ENCODE results near the gene FAM167B. TPM values are rescaled to one million over a fixed set of nuclear protein-coding genes. Genes with fewer than 3 reads are reported as not detected.

The FAM167B gene
- total and polyA plus RNA-seq, 5 donors from 2014 or later: 0.44 TPM; not detected in 4

DNA sequence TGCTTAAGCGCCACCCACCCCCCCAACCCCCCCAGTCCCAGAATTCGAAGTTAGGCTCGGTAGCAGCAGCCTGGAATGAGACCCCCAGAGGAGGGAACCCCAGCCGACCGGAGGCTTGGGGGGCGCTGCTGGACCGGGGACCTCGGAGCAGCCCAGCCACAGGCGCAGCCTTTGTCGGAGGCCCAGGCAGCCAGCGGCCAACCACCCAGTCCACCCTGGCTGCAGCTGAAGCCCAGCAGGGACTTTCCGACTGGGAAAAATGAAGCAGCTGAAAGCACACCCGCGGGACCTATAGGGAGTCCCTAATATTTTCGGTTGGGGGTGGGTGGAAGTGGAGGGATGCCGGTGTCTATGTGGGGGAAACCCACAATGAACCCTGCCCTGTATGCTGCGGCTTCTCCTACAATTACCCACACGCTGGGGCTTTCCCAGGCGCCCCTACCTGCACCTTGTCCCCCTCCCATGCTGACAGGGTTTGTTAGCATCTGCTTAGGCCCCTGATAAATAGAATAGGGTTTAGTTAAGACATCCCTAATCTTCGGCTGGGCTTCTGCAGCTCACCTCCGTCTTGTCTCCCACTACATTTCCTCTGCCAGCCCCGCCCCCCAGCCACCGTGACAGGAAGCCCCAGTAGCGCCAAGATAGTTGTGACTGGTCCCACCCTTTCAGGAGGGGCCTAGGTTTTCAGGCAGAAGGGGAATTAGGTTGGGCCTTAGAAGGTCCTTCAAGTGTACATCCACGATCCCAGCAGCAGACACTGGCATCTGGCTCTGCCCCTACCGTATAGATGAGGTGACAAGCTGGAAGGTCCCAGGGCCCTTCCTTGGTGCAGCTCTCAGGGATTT lies 45.8 kb upstream of the FAM167B start:
- Histone ChIP-seq H3K36me3 (ENCODE audit: control insufficient read depth, insufficient read depth, low read length) (peaks cover 3% of the 10 kb centered on the region), H3K27me3 (ENCODE audit: control insufficient read depth, insufficient read depth, low read length) (no peaks in the 10 kb centered on the region), H3K4me3 (ENCODE audit: low read depth, low read length) (peak overlapping the region; percentile 91), H3K27ac (ENCODE audit: insufficient read depth, low read length, poor library complexity, severe bottlenecking) (peak overlapping the region; percentile 94), H3K9me3 (ENCODE audit: control insufficient read depth in 2 of 2, low read length in 2 of 2) (no peaks in the 10 kb centered on the region), H3K4me1 (ENCODE audit: control insufficient read depth, insufficient read depth, low read length, poor library complexity, severe bottlenecking) (peaks cover 49% of the 10 kb centered on the region)
- peak; percentile 69 to 87 (median 72) for DNase-seq
- Mint-ChIP-seq H3K4me1 (peaks cover 5 to 60% (median 46%) of the 10 kb centered on the region in 4 donors), H3K9me3 (no peaks in the 10 kb centered on the region), H3K27me3 (no peaks in the 10 kb centered on the region), H3K36me3 (peaks cover 5% of the 10 kb centered on the region), H3K4me3 (peak overlapping the region; percentile 93 to 95 (median 94)), H3K27ac (peak overlapping the region; percentile 91 to 95 (median 94))
- ATAC-seq (ENCODE audit: low read depth in 2 of 2): peak; percentile 52 to 60

DNA sequence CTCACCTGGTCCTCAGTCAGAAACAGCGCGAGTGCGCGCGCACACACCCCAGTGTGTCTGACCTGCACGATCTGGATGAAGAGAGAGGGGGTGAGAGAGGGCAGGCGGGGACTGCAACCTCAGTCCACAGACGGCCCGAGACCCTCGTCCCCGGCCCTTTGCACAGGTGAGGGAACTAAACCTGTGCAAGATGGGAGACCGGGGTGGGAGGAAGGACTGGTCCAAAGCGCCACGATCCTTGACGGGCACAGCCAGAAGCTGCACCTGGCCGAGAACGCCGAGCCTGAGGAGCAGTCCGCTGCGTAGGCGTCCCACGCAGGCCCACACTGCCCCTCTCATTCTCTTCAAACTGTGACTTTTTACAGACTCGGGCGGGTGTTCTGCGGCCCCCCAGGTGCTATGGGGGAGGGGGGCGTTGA lies 42.1 kb upstream of the FAM167B start:
- DNase-seq: no peak
- no peaks in the 10 kb centered on the region for H3K27me3 ChIP-seq (ENCODE audit: control insufficient read depth, insufficient read depth, low read length)
- no peaks in the 10 kb centered on the region for H3K9me3 ChIP-seq (ENCODE audit: control insufficient read depth in 2 of 2, low read length in 2 of 2)
- peaks cover 0 to 47% (median 27%) of the 10 kb centered on the region in 4 donors for H3K4me1 Mint-ChIP-seq
- peak overlapping the region; percentile 60 for H3K27ac ChIP-seq (ENCODE audit: insufficient read depth, low read length, poor library complexity, severe bottlenecking)
- no peaks in the 10 kb centered on the region for H3K36me3 Mint-ChIP-seq
- H3K4me3 ChIP-seq (ENCODE audit: low read depth, low read length): no peak overlapping the region
- no peak for ATAC-seq (ENCODE audit: low read depth in 2 of 2)
- no peaks in the 10 kb centered on the region for H3K9me3 Mint-ChIP-seq
- peaks cover 43% of the 10 kb centered on the region for H3K4me1 ChIP-seq (ENCODE audit: control insufficient read depth, insufficient read depth, low read length, poor library complexity, severe bottlenecking)
- H3K27me3 Mint-ChIP-seq: no peaks in the 10 kb centered on the region
- no peaks in the 10 kb centered on the region for H3K36me3 ChIP-seq (ENCODE audit: control insufficient read depth, insufficient read depth, low read length)
- H3K4me3 Mint-ChIP-seq: peak overlapping the region; percentile 65 to 96 (median 93)
- H3K27ac Mint-ChIP-seq: peak overlapping the region in 2 of 3 donors; percentile 92

DNA sequence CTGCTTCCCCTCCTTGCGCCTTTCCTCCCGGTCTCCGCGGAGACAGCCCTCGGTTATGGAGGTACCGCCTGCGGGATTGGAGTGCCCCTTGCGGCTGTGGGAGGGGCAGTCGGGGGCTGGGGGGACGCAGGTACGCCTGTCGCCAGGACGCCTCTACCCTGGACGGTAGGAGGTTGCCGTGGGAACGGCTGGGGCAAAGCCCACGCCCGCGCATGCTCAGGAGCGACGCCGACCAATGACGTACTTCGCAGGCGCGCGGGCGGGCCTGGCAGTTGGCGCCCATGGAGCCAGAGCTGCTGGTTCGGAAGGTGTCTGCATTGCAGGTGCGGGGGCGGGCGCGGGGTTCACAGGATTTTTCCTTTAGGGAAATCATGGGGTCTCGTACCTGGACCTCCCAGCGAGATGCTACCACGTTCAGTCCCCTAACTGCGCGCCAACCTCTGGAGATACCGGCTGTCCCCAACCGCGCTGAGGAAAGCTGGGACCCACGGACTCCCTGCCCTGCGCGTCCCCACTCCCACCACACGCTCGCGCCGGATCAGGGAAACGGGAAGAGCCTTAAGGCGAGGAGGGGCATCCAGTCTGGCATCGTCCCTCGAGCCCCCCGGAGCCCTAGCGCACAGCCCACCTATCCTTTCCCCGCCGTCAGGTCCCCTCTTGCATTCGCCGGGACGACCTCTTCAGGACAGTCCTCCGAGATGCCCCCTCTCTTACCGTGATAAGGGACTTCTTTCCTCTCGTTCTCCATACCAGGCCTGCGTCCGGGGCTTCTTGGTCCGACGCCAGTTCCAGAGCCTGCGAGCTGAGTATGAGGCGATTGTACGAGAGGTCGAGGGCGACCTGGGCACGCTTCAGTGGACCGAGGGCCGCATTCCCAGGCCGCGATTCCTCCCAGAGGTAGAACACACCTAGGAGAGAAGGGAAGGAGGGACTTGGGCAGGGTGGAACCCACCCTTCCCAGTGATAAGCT lies 41.3 kb upstream of the FAM167B start, which contains the start of gene IQCC:
Gene IQCC, plus strand, starts transcription at position 271 of the 970 bp plus-strand sequence. Its CDS starts 11 bp downstream, at position 282.
- H3K27ac ChIP-seq (ENCODE audit: insufficient read depth, low read length, poor library complexity, severe bottlenecking): peak within 1 kb of the TSS; percentile 60
- Mint-ChIP-seq H3K36me3 (no peaks in the 10 kb centered on the region), H3K9me3 (no peaks in the 10 kb centered on the region), H3K4me3 (peak within 1 kb of the TSS; percentile 86 to 96 (median 93)), H3K27me3 (no peaks in the 10 kb centered on the region), H3K4me1 (peaks cover 0 to 42% (median 23%) of the 10 kb centered on the region in 4 donors), H3K27ac (peak within 1 kb of the TSS; percentile 75 to 92 (median 92))
- peak; percentile 83 to 87 (median 84) for DNase-seq
- no peaks in the 10 kb centered on the region for H3K27me3 ChIP-seq (ENCODE audit: control insufficient read depth, insufficient read depth, low read length)
- ATAC-seq (ENCODE audit: low read depth in 2 of 2): peak; percentile 66 to 67
- H3K4me1 ChIP-seq (ENCODE audit: control insufficient read depth, insufficient read depth, low read length, poor library complexity, severe bottlenecking): peaks cover 37% of the 10 kb centered on the region
- H3K4me3 ChIP-seq (ENCODE audit: low read depth, low read length): peak within 1 kb of the TSS; percentile 65
- H3K9me3 ChIP-seq (ENCODE audit: control insufficient read depth in 2 of 2, low read length in 2 of 2): no peaks in the 10 kb centered on the region
- H3K36me3 ChIP-seq (ENCODE audit: control insufficient read depth, insufficient read depth, low read length): no peaks in the 10 kb centered on the region

DNA sequence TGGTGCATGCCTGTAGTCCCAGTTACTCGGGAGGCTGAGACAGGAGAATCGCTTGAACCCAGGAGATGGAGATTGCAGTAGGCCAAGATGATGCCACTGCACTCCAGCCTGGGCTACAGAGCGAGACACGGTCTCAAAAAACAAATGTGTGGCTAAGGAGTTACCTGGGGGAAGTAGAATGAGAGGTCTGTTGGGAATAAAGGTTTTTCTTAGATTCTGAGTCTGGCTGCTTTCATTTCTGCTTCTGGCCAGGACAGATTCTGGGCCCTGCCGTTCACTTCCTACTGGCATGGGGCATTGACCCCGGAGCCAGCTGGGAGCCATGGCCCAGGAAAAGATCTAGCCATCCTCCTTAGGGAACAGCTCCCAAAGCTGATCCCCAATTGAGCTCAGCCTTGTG lies 38.6 kb upstream of the FAM167B start:
- no peak for ATAC-seq (ENCODE audit: low read depth in 2 of 2)
- H3K36me3 Mint-ChIP-seq: no peaks in the 10 kb centered on the region
- H3K4me3 Mint-ChIP-seq: peak overlapping the region in 2 of 4 donors; percentile 21 to 47

DNA sequence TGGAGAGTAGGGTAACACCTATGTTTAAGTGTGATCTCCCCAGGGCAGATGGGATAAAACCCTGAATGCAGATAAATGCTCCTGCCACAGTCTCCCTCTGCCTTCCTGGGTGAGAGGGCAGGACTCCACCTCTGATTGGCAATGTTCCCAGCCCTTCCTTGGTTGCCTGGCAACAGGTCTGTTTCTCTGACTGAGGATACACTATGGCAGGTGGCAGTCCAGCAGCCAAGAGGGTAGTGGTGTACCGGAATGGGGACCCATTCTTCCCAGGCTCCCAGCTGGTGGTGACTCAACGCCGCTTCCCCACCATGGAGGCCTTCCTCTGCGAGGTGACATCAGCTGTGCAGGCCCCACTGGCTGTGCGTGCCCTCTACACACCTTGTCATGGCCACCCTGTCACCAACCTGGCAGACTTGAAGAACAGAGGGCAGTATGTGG lies 38.1 kb upstream of the FAM167B start, which contains the start of gene DCDC2B:
Gene DCDC2B, plus strand, starts transcription at position 199 of the 438 bp plus-strand sequence. Its CDS starts 5 bp downstream, at position 204.
- H3K27ac Mint-ChIP-seq: no peak within 1 kb of the TSS
- DNase-seq: no peak

More for the DNA sequence above, 38.6 kb upstream of the FAM167B start:
- H3K4me1 ChIP-seq (ENCODE audit: control insufficient read depth, insufficient read depth, low read length, poor library complexity, severe bottlenecking): peaks cover 18% of the 10 kb centered on the region
- H3K27me3 ChIP-seq (ENCODE audit: control insufficient read depth, insufficient read depth, low read length): no peaks in the 10 kb centered on the region
- Mint-ChIP-seq H3K27me3 (no peaks in the 10 kb centered on the region), H3K4me1 (peaks cover 0 to 24% (median 7%) of the 10 kb centered on the region in 4 donors), H3K9me3 (no peaks in the 10 kb centered on the region), H3K27ac (no peak overlapping the region)
- no peak for DNase-seq
- H3K9me3 ChIP-seq (ENCODE audit: control insufficient read depth in 2 of 2, low read length in 2 of 2): no peaks in the 10 kb centered on the region
- H3K4me3 ChIP-seq (ENCODE audit: low read depth, low read length): no peak overlapping the region
- no peaks in the 10 kb centered on the region for H3K36me3 ChIP-seq (ENCODE audit: control insufficient read depth, insufficient read depth, low read length)
- no peak overlapping the region for H3K27ac ChIP-seq (ENCODE audit: insufficient read depth, low read length, poor library complexity, severe bottlenecking)

DNA sequence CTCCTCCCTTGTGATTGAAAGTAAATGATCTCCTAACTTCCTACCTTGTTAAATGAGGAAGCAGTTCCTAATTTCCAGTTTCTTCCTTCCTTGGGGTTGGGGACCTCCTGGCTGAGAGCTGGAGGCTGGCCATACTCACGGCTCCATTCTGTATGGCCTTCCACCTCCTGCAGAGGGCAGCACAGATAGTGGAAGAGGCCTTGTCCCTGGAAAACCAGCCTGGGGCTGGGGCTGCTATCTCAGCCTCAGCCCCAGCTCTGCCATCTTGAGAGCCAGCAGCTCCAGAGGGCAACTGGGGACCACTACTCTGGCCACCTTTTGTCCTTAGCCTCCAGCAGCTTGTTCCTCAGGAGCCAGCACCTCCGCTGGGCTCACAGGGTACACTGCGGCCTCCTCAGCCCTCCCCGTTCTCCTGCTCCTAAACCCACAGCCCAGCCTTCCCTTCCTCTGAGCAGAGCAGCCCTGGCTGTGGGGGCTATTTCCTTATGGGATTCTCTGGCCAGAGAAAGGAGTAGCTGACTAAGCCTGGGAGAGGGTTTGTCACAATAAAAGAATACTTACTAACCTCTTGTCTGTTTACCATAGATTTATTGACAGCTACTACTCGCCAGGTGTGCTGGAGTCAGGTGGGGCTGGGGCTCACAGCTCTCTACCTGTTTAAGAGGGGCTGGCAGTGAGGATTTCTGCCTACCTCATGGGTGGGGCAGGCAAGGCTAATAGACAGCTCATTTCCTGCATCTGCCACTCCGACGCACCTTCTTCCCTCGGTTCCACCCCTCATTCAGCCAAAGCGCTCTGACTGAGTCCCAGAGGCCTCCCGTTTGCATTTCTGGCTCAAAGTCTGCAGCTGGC lies 31.2 kb upstream of the FAM167B start:
- peak; percentile 32 to 67 (median 53) for DNase-seq
- no peaks in the 10 kb centered on the region for H3K9me3 ChIP-seq (ENCODE audit: control insufficient read depth in 2 of 2, low read length in 2 of 2)
- peak; percentile 75 to 79 for ATAC-seq (ENCODE audit: low read depth in 2 of 2)
- H3K36me3 ChIP-seq (ENCODE audit: control insufficient read depth, insufficient read depth, low read length): peaks cover 20% of the 10 kb centered on the region
- no peaks in the 10 kb centered on the region for H3K9me3 Mint-ChIP-seq
- H3K4me1 Mint-ChIP-seq: peaks cover 5 to 33% (median 13%) of the 10 kb centered on the region in 4 donors
- no peaks in the 10 kb centered on the region for H3K27me3 Mint-ChIP-seq
- no peaks in the 10 kb centered on the region for H3K27me3 ChIP-seq (ENCODE audit: control insufficient read depth, insufficient read depth, low read length)
- H3K4me3 Mint-ChIP-seq: peak overlapping the region in 2 of 4 donors; percentile 21 to 82
- H3K27ac ChIP-seq (ENCODE audit: insufficient read depth, low read length, poor library complexity, severe bottlenecking): no peak overlapping the region
- no peak overlapping the region for H3K4me3 ChIP-seq (ENCODE audit: low read depth, low read length)
- H3K36me3 Mint-ChIP-seq: peaks cover 14% of the 10 kb centered on the region
- peak overlapping the region in 2 of 3 donors; percentile 43 to 73 for H3K27ac Mint-ChIP-seq
- peaks cover 18% of the 10 kb centered on the region for H3K4me1 ChIP-seq (ENCODE audit: control insufficient read depth, insufficient read depth, low read length, poor library complexity, severe bottlenecking)

More for the DNA sequence above, 38.1 kb upstream of the FAM167B start, which contains the start of gene DCDC2B:
- Histone ChIP-seq H3K9me3 (ENCODE audit: control insufficient read depth in 2 of 2, low read length in 2 of 2) (no peaks in the 10 kb centered on the region), H3K36me3 (ENCODE audit: control insufficient read depth, insufficient read depth, low read length) (no peaks in the 10 kb centered on the region), H3K27me3 (ENCODE audit: control insufficient read depth, insufficient read depth, low read length) (no peaks in the 10 kb centered on the region), H3K27ac (ENCODE audit: insufficient read depth, low read length, poor library complexity, severe bottlenecking) (no peak within 1 kb of the TSS), H3K4me1 (ENCODE audit: control insufficient read depth, insufficient read depth, low read length, poor library complexity, severe bottlenecking) (peaks cover 18% of the 10 kb centered on the region), H3K4me3 (ENCODE audit: low read depth, low read length) (no peak within 1 kb of the TSS)
- no peaks in the 10 kb centered on the region for H3K9me3 Mint-ChIP-seq
- H3K27me3 Mint-ChIP-seq: no peaks in the 10 kb centered on the region
- peak within 1 kb of the TSS in 3 of 4 donors; percentile 21 to 63 (median 63) for H3K4me3 Mint-ChIP-seq
- peaks cover 0 to 22% (median 7%) of the 10 kb centered on the region in 4 donors for H3K4me1 Mint-ChIP-seq
- H3K36me3 Mint-ChIP-seq: no peaks in the 10 kb centered on the region
- ATAC-seq (ENCODE audit: low read depth in 2 of 2): no peak
